HG03095 (cell line): ENCODE measurements around the gene JUP.
"Not testable (repeated sequence)": the region's sequence is repeated elsewhere in the genome, so short reads cannot be mapped to it uniquely, and the experiment has no call there.

ENCODE experiments used
- ATAC-seq: cut with Tn5 transposase; IDR thresholded peaks from one replicate; pipeline ENCODE4 v1.9.1; 2021; ENCODE audit warnings: moderate library complexity; ENCODE audit not compliant: unreplicated experiment

JUP gene

DNA sequence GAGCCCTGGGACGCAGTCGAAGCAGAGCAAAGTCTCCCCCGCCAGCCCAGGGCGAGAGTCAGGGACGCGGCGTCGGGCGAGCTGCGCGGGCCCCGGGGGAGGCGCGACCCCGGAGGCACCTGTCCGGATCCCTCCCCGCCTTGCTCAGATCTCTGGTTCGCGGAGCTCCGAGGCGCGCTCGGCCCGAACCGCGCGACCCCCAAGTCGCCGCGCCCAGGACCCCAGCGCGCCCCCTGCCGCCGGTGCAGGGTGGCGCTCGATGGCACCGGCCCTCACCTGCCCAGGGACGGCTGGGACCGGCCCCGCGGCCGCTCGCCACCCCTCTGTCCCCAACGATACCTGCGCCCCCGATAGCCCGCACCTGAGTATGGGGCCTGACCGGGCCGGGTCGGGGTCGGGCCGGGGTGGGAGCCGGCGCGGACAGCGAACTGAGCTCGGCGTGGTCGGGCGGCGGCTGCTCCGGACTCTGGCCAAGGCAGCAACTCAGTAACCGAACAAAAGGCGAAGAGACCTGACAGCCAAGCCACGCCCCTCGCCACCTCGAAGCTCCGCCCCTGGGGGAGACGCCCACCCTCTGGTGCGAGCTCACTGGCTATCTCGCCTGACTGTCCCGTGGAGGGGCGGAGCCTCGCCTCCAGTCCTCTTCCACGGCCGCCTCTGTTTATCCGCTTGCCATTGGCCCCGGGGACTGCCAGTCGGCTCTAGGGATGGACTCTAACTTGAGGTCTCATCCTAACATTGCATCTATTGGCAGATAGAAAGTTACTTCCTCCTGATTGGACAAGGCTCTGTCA lies at the start of gene JUP:
Gene JUP (minus strand): TSS at position 485 of the 794 bp plus-strand sequence. CDS start 14,857 bp downstream, outside the sequence.
- peak; percentile 78 for ATAC-seq

DNA sequence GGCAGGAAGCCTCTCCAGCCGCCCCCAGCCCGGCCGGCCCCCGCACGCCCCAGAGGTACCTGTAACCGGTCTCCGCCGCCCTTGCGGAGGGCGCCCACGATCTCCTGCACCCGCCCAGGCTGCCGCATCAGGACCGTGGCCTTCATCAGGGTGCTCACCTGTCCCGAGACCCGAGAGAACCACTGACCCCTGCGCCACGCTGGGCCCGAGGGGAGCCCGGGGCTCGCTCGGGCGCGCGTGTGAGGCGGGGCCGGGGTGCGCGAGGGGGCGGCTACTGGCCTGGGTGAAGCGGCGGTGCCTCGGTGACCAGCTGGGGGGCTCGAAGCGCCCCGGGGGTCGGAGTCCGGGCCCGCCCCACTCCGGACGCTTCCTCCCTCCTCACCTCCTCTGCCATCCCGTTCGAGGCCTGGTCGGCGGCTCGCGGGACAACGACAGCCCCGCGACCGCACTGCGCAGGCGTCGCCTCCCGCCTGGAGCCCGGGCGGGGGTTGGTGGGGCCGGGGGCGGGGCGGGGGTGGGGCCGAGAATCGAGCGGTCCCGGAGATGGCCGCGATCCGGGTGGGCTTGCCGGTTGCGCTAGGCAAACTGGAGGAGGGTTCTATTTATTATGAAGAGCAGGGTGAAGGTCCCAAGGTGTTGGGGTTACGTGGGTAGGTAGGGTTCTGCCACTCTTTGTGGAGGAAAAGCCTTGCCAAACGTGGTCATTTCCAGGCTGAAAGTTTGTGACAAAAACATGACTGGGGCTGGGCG lies 49.5 kb upstream of the JUP start, which contains the start of gene NT5C3B:
Gene NT5C3B (minus strand): TSS at position 433 of the 750 bp plus-strand sequence. CDS start 39 bp downstream, at position 394.
- ATAC-seq = no peak

- ATAC-seq = no peak
Measured at GRCh38 chr17:41835214-41835799, 48.8 kb upstream of the JUP start.

DNA sequence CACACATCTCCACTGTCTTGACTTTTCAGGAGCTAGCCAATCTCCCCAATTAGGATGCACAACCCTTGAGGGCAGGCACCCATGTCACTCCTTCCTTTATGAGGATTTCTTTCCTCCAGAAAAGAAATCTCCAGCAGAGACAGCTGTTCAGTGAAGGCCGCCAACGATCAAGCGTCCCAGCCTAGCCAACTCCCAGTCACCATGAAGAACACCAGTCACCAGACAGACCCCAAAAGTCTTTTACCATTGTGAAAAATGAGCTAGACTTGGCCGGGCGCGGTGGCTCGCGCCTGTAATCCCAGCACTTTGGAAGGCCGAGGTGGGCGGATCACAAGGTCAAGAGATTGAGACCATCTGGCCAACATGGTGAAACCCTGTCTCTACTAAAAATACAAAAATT lies 43.5 kb upstream of the JUP start:
- not testable (repeated sequence) for ATAC-seq

DNA sequence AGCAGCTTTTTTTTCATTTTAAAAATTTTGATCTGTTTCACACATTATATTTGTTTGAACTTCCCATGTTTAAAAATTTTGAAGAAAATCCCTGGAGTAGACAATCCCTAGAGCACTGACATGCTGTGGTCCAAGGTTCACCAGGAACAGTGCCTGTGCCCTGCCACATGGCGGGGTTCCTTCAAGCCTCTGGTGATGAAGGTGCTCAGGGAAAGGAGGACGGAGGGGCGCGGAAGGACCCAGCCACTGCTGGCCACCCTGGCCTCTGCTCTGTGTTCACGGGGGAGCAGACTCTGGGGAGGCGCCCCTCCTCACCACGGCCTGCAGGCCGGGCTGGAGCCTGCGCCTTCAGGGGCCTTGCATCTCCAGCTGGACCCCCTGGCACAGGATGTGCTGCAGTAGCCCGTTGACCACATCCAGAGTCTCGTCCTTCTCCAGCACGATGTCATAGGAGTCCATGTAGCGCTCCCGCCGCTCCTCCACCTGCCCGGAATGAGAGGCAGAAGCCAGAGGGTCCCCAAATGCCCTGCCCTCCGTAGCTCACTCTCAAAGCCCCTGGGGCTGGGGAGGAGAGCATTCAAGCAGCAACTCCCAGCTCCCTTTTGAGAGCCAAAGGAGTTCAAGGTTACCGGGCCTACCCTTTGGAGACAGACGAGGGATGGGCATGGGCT lies 38.8 kb upstream of the JUP start:
- ATAC-seq = no peak

DNA sequence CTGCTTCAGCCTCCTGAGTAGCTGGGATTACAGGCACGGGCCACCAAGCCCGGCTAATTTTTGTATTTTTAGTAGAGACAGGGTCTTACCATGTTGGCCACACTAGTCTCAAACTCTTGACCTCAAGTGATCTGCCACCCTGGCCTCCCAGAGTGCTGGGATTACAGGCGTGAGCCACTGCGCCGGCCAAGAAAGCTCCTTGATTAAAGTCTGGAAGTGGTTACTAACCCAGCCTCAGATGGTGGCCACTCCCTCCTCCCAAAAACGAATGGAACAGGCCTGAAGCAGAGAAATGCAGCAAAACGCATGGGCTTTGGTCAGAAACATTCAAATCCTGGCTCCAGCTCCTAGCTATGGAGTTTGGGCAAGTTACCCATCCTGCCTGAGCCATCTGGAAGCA lies 37.6 kb upstream of the JUP start:
- ATAC-seq = no peak

GRCh38 chr17:41823580-41823979 lies 37.1 kb upstream of the JUP start:
- no peak for ATAC-seq

DNA sequence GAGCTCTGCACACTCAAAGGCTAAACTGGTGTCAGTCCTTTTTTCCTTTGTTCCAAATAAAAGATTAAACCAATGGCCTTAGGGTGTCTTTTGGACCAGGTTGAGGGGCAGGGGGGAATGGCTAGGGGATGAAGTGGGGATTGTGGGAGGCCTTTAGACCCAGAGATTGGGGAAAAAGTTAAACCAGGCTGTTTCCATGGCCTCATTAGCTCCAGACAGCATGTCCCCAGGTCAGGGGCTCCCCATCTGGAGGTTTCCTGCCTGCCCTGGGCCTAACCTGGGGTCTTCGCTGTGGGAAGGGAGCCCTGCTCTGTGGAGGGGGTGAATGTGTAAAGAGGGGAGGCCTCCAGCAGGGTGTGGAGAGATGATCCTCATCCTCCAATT lies 36.6 kb upstream of the JUP start:
- ATAC-seq = no peak

- no peak for ATAC-seq
Measured at GRCh38 chr17:41822216-41823140, 36.0 kb upstream of the JUP start.

DNA sequence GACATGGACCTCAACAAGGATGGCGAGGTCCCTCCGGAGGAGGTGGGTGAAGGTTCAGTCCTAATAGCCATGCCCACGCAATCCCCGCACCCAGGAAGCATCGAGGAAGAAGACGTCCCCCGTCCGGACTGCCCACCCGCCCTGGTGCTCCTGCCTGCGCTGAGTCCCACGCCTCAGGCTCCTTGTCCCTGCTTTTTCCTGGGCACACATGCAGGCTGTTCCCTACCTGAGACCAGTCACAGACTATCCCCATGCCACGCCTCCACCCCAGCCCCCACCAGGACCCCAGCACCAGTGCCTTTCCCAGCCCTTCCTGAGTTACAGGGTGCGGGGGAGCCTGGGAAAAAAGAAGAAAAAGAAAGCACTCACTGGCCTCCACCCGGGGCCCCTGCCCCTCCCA lies 35.3 kb upstream of the JUP start:
- ATAC-seq = no peak

DNA sequence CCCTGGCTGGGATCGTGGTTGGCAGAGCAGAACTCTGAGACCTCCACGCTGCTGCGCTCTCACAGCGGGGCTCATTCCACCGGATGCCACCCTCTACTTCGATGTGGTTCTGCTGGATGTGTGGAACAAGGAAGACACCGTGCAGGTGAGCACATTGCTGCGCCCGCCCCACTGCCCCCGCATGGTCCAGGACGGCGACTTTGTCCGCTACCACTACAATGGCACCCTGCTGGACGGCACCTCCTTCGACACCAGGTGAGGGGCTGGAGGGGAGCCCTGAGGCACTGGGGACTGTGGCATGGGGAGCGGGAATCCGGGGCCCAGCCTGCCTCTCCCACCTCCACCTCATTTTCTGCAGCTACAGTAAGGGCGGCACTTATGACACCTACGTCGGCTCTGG lies 31.5 kb upstream of the JUP start:
- ATAC-seq = no peak

DNA sequence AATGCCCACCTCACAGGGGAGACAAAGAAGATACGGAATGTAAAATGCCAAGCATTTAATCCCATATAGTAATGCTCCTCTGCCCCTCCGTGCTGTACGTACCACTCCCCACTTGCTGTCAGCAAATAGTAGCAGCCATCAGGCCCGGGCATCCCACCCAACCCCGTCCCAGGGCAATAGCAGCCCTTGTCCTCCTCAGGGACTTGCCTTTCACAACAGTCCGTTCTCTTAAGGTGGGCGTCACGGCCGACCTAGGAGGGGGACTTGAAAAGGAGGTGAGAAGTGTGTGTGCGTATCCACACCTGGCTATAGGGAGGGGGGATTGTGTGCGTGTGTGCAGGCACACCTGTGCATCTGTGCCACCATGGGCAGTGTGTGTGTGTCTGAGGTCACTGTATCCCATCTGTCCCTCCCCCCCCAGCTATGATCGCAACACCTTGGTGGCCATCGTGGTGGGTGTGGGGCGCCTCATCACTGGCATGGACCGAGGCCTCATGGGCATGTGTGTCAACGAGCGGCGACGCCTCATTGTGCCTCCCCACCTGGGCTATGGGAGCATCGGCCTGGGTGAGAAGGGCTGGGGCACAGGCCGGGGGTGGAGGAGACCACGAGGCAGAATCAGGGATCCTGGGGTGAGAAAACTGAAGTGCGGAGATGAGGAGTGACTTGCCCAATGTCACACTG lies 30.3 kb upstream of the JUP start:
- no peak for ATAC-seq

DNA sequence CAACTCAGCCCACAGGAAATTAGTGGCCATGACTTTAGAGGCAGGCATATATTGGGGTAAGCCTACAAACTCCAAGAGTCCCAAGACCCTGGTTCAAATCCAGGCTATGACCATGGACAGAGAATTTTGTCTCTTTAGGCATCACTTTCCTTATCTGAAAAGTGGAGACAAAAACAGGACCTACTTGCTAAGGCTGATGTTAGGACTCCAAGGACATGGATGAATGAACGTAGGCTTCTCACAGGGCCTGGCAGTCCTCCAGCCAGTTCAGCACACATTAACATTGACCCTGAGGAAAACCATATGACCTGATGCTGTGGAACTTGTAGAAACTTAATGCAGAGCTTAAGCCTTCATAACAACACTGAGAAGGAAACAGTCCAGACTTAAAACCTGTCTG lies 27.7 kb upstream of the JUP start:
- ATAC-seq = no peak

DNA sequence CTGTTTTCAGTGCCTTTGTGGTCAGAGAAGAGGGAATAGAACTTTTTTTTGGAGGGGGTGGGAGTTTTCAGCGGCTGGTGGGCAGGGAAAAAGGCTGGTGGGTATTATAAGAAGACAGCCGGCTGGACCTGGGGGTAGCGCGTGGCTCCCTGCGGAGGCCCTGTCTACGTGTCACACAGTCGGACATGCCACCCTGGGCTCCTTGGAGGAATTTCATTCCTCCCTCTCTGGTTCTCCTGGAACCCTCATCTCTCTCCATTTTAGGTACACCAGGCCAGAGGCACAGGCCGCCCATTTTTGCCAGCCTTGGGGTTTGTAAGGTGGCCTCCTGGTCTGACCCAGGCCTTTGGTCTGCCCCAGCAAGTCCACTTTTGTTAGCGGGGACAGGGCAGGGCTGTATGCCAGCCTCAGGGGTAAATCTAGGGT lies 27.2 kb upstream of the JUP start:
- ATAC-seq = no peak

- no peak for ATAC-seq
Measured at GRCh38 chr17:41813152-41813680, 26.7 kb upstream of the JUP start.

DNA sequence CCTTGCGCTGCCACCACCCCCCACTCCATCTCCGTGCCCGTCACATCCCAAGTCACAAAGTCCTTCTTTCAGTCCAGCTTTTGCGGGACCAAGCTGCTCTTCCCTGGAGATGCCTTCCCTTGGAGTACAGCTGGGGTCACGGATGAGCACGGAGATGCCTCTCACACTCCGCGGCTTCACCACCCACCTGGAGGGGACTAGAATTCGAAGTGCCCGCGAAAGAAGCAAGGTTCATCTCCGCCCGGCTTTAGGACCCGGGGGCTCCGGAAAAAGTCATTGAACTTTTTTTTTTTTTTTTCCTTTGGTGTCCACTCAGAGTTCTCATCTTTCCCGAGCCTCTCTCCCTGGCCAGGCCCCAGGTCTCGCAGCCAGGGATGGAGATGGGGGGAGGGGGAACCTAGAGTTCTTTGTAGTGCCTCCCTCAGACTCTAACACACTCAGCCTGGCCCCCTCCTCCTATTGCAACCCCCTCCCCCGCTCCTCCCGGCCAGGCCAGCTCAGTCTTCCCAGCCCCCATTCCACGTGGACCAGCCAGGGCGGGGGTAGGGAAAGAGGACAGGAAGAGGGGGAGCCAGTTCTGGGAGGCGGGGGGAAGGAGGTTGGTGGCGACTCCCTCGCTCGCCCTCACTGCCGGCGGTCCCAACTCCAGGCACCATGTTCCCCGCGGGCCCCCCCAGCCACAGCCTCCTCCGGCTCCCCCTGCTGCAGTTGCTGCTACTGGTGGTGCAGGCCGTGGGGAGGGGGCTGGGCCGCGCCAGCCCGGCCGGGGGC lies 26.1 kb upstream of the JUP start, which contains the start of gene FKBP10:
Gene FKBP10 (plus strand): TSS at position 624 of the 771 bp plus-strand sequence. CDS start 31 bp downstream, at position 655.
- ATAC-seq = no peak

- ATAC-seq = no peak
Measured at GRCh38 chr17:41811549-41812380, 25.3 kb upstream of the JUP start, which contains the start of gene P3H4. P3H4 (minus strand) TSS chr17:41811949; CDS start chr17:41811915, 34 bp downstream.
